Inflammatory macrophage (primary cell): ENCODE data around the gene APPBP2.
A peak's percentile ranks its signal among the peaks of the same experiment; 100 is the strongest.
"Not testable (repeated sequence)": the region's sequence is repeated elsewhere in the genome, so short reads cannot be mapped to it uniquely, and the experiment has no call there.

Experiments used
- DNase-seq, 2 donors: peaks; one replicate each; pipeline ENCODE4 v3.0.0-alpha.2; 2020 to 2022
- total RNA-seq, 18 experiments: gene quantifications; one replicate each; lab custom pipeline; 2026; ENCODE audit warnings: mixed read lengths in 6 of 18, inconsistent platforms in 2 of 18; lab: John Stamatoyannopoulos, UW

APPBP2 gene
- total RNA-seq: 23.7 to 88.1 (median 53.0) reads per million in 18 experiments

GRCh38 chr17:60525685-60526514 lies at the start of gene APPBP2:
TSS of gene APPBP2 (minus strand) at chr17:60526242. CDS start at chr17:60525931, 311 bp downstream.
- DNase-seq: peak; percentile 84 to 85

- no peak for DNase-seq
Measured at GRCh38 chr17:60573236-60574051, 47.4 kb upstream of the APPBP2 start.

- no peak for DNase-seq
Measured at GRCh38 chr17:60565233-60565632, 39.2 kb upstream of the APPBP2 start.

GRCh38 chr17:60563743-60564142 lies 37.7 kb upstream of the APPBP2 start:
- no peak for DNase-seq

- DNase-seq: no peak
Measured at GRCh38 chr17:60562421-60562820, 36.4 kb upstream of the APPBP2 start.

GRCh38 chr17:60560860-60561257 lies 34.8 kb upstream of the APPBP2 start:
- no peak for DNase-seq

GRCh38 chr17:60559995-60560859 lies 34.2 kb upstream of the APPBP2 start:
- no peak for DNase-seq

GRCh38 chr17:60559659-60559994 lies 33.6 kb upstream of the APPBP2 start:
- no peak for DNase-seq

- DNase-seq: no peak
Measured at GRCh38 chr17:60557805-60558204, 31.8 kb upstream of the APPBP2 start.

GRCh38 chr17:60555786-60556185 lies 29.7 kb upstream of the APPBP2 start:
- no peak for DNase-seq

GRCh38 chr17:60554377-60554788 lies 28.3 kb upstream of the APPBP2 start:
- DNase-seq: no peak

- DNase-seq: not testable (repeated sequence)
Measured at GRCh38 chr17:60552255-60552654, 26.2 kb upstream of the APPBP2 start.

GRCh38 chr17:60548990-60549389 lies 22.9 kb upstream of the APPBP2 start:
- no peak for DNase-seq

GRCh38 chr17:60545465-60546191 lies 19.6 kb upstream of the APPBP2 start:
- DNase-seq: no peak

GRCh38 chr17:60542071-60542470 lies 16.0 kb upstream of the APPBP2 start:
- no peak for DNase-seq

GRCh38 chr17:60540460-60540859 lies 14.4 kb upstream of the APPBP2 start:
- no peak for DNase-seq

GRCh38 chr17:60539807-60540206 lies 13.8 kb upstream of the APPBP2 start:
- DNase-seq: no peak

GRCh38 chr17:60538726-60539125 lies 12.7 kb upstream of the APPBP2 start:
- no peak for DNase-seq

- no peak for DNase-seq
Measured at GRCh38 chr17:60535382-60536279, 9.6 kb upstream of the APPBP2 start.

- no peak for DNase-seq
Measured at GRCh38 chr17:60534613-60535157, 8.6 kb upstream of the APPBP2 start.
